Panc1 (cell line): ENCODE measurements around the gene USP15. TPM values are rescaled to one million over a fixed set of nuclear protein-coding genes. Genes with fewer than 3 reads are reported as not detected.

ENCODE experiments used
- ATAC-seq: fragments of 200-7000 bp; cut with Tn5 transposase; 2 replicates; pipeline ENCODE4 v1.9.1; 2020; ENCODE audit warnings: mild to moderate bottlenecking, moderate library complexity
- BruUV-seq: library from RNA; stranded (reverse); fragments of 400-500 nt; replicated peaks from 2 replicates; lab custom pipeline; 2021; lab: Mats Ljungman, UMichigan
- CTCF ChIA-PET: fragments of 300-600 bp; sonication (Branson Sonifier 250); formaldehyde crosslinking; loops from one replicate; lab custom pipeline; 2022; ENCODE audit warnings: antibody characterized with exemption; lab: Charles Lee
- POLR2A ChIA-PET: fragments of 300-600 bp; sonication (Branson Sonifier 250); formaldehyde crosslinking; loops from one replicate; lab custom pipeline; 2022; ENCODE audit warnings: antibody characterized with exemption; lab: Charles Lee
- DNase-seq: peaks from one replicate; pipeline ENCODE4 v3.0.0-alpha.2; 2010; ENCODE audit warnings: low read depth, low spot score
- H3K27ac ChIP-seq: 2 replicates; pipeline ENCODE4 v1.5.1; 2011; ENCODE audit warnings: mild to moderate bottlenecking, low read length, inconsistent platforms
- H3K27me3 ChIP-seq: fragments of 200-500 bp; sonication (Bioruptor generic); 2 replicates; pipeline ENCODE4 v1.6.0; 2014; ENCODE audit warnings: low read length, inconsistent platforms; ENCODE audit not compliant: control insufficient read depth, insufficient read depth
- H3K36me3 ChIP-seq: fragments of 200-500 bp; sonication (Bioruptor generic); 2 replicates; pipeline ENCODE4 v1.5.1; 2014; ENCODE audit warnings: inconsistent platforms, mild to moderate bottlenecking, low read length, moderate library complexity; ENCODE audit not compliant: control insufficient read depth, insufficient read depth
- H3K4me1 ChIP-seq: 2 replicates; pipeline ENCODE4 v1.5.1; 2011; ENCODE audit warnings: inconsistent platforms, mild to moderate bottlenecking, low read length, moderate library complexity; ENCODE audit not compliant: control insufficient read depth, insufficient read depth
- H3K4me3 ChIP-seq, 2 experiments: 2 replicates each; pipeline ENCODE4 v1.5.1; 2011 to 2012; ENCODE audit warnings: low read depth in 2 of 2, low read length in 2 of 2, mild to moderate bottlenecking in 2 of 2, inconsistent platforms in 1 of 2, moderate library complexity in 1 of 2
- H3K9me3 ChIP-seq: fragments of 200-500 bp; sonication (Bioruptor generic); 2 replicates; pipeline ENCODE4 v1.5.1; 2014; ENCODE audit warnings: low read depth, mild to moderate bottlenecking, inconsistent platforms, low read length, moderate library complexity; ENCODE audit not compliant: control insufficient read depth, insufficient read depth
- CTCF ChIP-seq: fragments of 450-650 bp; IDR thresholded peaks from 2 replicates; pipeline ENCODE4 v1.5.1; 2017; ENCODE audit warnings: mild to moderate bottlenecking
- POLR2AphosphoS5 ChIP-seq: IDR thresholded peaks from 2 replicates; pipeline ENCODE4 v1.6.1; 2012; ENCODE audit warnings: mild to moderate bottlenecking, low read depth, low read length, moderate library complexity
- REST ChIP-seq, 2 experiments: IDR thresholded peaks; 2 replicates each; pipeline ENCODE4 v1.6.1; 2011 to 2012; ENCODE audit warnings: low read depth in 2 of 2, control low read depth in 1 of 2, low read length in 1 of 2, mild to moderate bottlenecking in 1 of 2, moderate library complexity in 1 of 2; ENCODE audit not compliant: insufficient read depth in 1 of 2
- SIN3A ChIP-seq: IDR thresholded peaks from 2 replicates; pipeline ENCODE4 v1.6.1; 2012; ENCODE audit warnings: low read depth, mild to moderate bottlenecking, low read length, moderate library complexity, borderline replicate concordance; ENCODE audit not compliant: insufficient read depth
- TCF7L2 ChIP-seq: IDR thresholded peaks from 2 replicates; pipeline ENCODE4 v1.6.1; 2011; ENCODE audit warnings: mild to moderate bottlenecking, low read depth, low read length, inconsistent platforms
- in situ Hi-C: cut with HindIII; loops from 2 replicates; pipeline ENCODE4 v1.10.0; 2016; ENCODE audit warnings: low sequenced_read_pairs, low pct_unique_long_range_greater_than_20kb
- intact Hi-C: fragments of 100-400 bp; cut with micrococcal nuclease; formaldehyde crosslinking; loops from one replicate; pipeline ENCODE4 v1.10.0; 2022; ENCODE audit not compliant: unreplicated experiment
- total RNA-seq: library from RNA; stranded (reverse); gene quantifications from one replicate; pipeline ENCODE4 v1.2.1, GENCODE V29; 2021; ENCODE audit not compliant: unreplicated experiment

Gene USP15
- total RNA-seq, 1 experiment from 2014 or later, result 35.4 TPM

- H3K4me1 ChIP-seq, result no peaks in the 10 kb centered on the region
- intact Hi-C loops (no loop called here), in situ Hi-C loops (no loop called here)
- H3K9me3 ChIP-seq, result no peaks in the 10 kb centered on the region
- ATAC-seq (no peak), DNase-seq (no peak)
- no peaks in the 10 kb centered on the region for H3K36me3 ChIP-seq
- H3K27ac ChIP-seq, result no peak overlapping the region
- no peaks in the 10 kb centered on the region for H3K27me3 ChIP-seq
- no peak overlapping the region for H3K4me3 ChIP-seq
- CTCF ChIA-PET, result no interaction called here
- POLR2A ChIA-PET, result no interaction called here
- no TSS peak for BruUV-seq
- TF ChIP-seq CTCF (no peak), POLR2AphosphoS5 (no peak), SIN3A (no peak), TCF7L2 (no peak), REST (IDR thresholded peaks at IDR 0.05; ENCODE audit: insufficient read depth in 1 of 2, low read depth in 2 of 2, low read length in 1 of 2) (no peak)
These were observed 35.6 kb upstream of the USP15 start for GRCh38 chr12:62224601-62225000.

GRCh38 chr12:62227091-62227490 is 33.1 kb upstream of the USP15 start:
- CTCF ChIA-PET, result no interaction called here
- no peaks in the 10 kb centered on the region for H3K27me3 ChIP-seq
- no peak overlapping the region for H3K27ac ChIP-seq
- TF ChIP-seq TCF7L2, result no peak
- TF ChIP-seq SIN3A, result no peak
- no peak for TF ChIP-seq CTCF
- TF ChIP-seq REST (IDR thresholded peaks at IDR 0.05; ENCODE audit: insufficient read depth in 1 of 2, low read depth in 2 of 2, low read length in 1 of 2), result no peak
- TF ChIP-seq POLR2AphosphoS5, result no peak
- H3K4me1 ChIP-seq, result no peaks in the 10 kb centered on the region
- no peaks in the 10 kb centered on the region for H3K36me3 ChIP-seq
- DNase-seq (no peak), ATAC-seq (no peak)
- POLR2A ChIA-PET, result no interaction called here
- no peaks in the 10 kb centered on the region for H3K9me3 ChIP-seq
- in situ Hi-C loops, result no loop called here
- no TSS peak for BruUV-seq
- intact Hi-C loops, result no loop called here
- H3K4me3 ChIP-seq, result no peak overlapping the region
